HL-60/S4 treated with retinoic acid at 250 ng/mL for 4 days and 3 days (cell line): Measurements from ENCODE around the gene CCDC178.
"Not testable (repeated sequence)": the region's sequence is repeated elsewhere in the genome, so short reads cannot be mapped to it uniquely, and the experiment has no call there.

Source experiments
- in situ Hi-C: fragments of 300-500 bp; cut with MboI; formaldehyde crosslinking; loops from 2 replicates; pipeline ENCODE4 v1.7.0; 2022; ENCODE audit warnings: low sequenced_read_pairs

The CCDC178 gene, protein sequence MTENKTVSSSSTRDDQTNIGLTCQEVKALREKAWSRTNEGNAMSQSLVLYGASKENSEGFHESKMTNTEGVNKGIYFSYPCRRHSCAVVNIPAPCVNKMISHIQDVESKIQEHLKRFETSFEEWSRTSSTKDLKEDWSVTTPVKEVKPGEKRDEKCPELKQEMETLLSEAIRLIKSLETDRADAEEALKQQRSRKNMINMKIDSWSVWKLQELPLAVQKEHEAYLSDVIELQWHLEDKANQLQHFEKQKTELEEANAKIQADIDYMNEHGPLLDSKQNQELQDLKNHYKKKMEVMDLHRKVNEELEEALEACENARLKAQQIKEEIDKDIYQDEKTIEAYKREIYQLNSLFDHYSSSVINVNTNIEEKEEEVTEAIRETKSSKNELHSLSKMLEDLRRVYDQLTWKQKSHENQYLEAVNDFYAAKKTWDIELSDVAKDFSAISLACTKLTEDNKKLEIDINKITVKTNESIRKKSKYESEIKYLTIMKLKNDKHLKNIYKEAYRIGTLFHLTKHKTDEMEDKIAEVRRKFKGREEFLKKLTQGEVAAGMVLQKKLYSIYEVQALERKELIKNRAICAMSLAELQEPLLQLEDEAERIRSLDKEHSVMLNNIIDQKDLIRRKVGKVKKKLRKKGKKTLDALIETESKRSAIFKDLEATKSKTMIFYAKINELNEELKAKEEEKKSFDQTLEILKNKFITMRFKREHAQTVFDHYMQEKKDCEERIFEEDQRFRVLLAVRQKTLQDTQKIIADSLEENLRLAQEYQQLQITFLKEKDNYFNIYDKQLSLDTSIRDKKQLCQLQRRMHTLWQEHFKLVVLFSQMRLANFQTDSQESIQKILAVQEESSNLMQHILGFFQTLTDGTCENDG

DNA sequence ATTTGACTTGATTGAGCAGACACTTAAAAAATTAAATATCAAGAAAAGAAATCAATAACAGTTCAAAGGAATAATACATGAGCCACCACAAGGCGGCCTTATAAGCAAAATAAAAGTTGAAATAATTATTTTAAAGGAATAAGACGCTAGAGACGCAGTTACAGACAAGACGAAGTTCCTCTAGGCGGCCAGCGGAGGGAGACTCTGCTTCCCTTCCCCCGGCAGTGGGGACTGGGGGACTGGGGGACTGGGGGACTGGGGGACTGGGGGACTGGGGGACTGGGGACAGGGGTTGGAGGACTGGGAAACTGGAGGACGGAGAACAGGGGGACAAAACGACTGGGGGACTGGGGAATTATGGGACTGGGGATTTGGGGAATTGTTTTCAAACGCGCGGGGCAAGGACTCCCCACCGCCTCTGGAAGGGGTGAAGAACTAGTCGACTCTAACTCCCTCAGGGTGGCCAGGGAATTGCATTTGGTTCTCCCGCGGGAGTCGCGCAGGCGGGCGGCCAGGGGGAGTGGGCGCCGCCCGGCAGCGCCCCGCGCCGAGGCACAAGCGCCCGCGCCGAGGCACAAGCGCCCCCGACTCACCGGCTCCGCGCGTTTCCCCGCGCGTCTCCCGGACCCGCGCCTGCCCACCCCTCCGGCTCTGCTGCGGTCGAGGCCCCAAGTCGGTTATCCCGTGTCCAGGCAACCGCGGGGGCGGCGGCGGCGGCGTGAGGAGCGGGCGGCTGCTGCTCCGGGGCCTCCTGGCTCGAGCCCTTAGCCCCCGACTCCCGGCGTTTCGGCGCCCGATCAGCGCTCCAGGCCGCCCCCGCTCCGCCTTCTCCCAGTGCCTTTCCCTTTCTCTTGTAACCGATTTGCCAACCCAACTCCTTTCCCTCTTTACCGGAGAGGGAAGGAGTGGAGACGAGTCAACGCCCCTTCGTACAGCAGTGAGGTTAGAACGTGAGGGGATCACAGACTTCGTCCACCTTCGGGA is at the start of gene CCDC178:
TSS of gene CCDC178 (minus strand) at position 662 of the 984 bp plus-strand sequence. CDS start 28,633 bp downstream, outside the sequence.
- in situ Hi-C loops = no loop called here

DNA sequence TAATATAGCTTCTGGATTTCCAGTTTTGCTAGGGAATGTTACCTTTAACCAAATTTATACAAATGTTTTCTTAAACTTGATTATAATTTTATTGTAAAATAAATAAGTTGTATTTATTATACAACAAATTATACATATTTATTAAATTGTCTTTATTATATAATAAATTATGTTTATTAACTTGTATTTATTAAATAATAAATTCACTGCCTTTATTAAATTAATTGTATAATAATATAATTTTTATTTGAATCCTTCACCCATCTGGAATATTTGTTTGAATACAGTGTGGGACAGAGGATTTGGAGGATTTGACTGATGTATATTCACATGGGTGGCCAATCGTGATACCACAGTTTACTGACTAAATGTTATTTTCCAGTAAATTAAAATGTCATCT is 43.4 kb upstream of the CCDC178 start:
- in situ Hi-C loops = no loop called here

DNA sequence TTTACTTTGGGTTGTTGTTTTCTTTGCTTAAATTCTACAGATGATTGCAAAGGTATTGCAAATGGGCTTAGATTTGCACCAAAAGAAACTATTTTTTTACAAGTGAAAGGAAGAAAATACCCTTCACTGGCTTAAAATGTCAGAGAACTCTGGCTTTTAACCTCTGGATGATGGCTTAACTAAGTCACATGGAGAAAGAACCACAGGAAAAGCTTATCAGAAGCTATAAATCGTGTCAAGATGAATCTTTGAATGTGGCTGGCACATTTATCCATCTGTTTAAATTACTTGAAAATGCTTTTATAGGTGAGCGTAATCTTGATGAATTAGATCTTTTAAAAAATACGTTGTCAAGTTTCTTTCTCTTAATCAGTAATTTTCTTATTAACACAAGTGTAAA is 32.0 kb upstream of the CCDC178 start:
- in situ Hi-C loops = no loop called here

DNA sequence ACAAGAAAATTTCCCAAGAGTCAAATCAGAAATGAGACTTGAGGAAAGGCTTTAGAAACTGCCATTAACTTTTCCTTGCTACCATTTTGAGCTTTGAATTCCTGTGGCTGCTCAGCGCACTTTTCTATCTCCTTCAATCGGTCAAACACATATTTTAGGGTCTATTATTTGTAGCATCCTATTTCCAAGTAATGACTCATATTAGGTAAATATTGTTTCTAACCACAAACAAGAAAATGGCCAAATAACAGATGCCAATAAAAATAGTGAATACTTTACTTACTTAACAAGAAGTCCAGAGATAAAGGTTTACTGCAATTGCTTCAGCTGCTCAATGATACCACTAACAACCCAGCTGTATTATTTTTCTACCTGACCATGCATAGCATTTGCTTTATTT is 29.7 kb upstream of the CCDC178 start:
- in situ Hi-C loops = no loop called here

DNA sequence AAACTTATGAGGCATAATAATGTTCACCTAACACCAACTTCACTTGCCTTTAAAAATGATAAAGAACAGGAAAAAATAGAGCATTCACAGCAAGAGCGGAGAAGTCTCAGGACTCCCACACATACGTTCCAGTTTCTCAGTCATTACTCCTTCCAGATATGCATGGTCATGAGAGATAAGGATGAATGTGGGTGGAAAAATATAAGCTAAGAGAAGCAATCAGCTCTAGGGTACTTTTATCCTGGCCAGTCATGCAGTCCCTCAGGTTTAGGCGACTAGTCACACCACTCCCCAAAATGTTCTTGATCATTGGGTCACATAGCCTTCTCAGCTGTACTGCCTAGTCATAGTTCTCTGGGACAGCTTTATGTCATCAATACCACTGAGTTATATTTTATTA is 29.2 kb upstream of the CCDC178 start:
- in situ Hi-C loops = no loop called here

DNA sequence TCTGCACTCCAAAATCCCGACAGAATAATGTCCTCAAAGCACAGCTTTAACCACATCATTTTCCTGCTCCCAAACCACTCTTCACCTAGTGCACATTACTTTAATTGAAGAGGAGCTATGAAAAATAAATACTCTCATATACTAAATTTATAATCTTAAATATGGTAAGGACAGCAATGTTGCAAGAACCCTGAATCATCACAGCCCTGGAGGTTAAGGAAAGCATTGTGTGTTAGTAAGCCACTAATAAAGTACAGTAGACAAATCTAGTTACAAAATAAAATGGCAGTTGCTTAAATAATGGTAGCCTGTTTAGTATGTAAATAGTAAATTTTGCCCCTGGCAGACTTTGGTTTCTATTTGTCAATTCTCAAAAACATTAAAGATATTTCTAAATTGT is 27.0 kb upstream of the CCDC178 start:
- in situ Hi-C loops = no loop called here

DNA sequence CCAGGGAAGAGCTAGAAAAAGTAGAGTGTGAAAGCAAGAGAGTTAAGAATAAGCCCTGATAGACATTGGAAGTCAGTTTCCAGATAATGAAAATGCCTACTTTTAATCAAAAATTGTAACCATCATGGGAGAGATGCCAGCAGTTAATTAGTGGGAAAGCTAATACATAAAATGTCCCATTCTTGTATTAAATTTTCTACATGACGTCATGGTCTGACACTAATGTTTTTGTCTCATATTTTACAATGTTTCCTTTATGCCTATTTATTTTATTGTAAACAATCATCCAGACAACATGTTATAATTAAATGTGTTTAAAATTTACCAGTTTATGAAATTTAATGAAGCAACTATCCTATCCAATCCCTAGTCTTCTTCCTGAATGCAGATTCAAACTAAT is 26.3 kb upstream of the CCDC178 start:
- in situ Hi-C loops = no loop called here

DNA sequence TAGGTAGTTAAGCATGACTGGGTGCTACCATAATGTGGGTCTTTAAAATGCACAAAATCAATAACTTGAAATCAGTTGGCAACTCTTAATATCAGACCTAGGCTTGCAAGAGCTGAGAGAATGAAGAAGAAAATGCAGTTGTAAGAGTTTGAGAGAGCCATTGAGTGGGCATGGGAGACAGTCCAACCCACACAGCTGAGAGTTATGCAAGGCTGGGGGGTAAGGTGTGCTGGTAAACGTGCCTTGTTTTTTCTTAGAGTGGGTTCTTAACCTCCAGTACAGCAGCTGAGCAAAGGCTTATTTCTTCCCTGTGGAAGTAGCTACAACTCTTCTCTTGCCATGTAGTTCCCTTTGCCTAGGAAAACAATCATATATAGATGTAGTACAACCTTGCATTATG is 20.2 kb upstream of the CCDC178 start:
- in situ Hi-C loops = no loop called here

DNA sequence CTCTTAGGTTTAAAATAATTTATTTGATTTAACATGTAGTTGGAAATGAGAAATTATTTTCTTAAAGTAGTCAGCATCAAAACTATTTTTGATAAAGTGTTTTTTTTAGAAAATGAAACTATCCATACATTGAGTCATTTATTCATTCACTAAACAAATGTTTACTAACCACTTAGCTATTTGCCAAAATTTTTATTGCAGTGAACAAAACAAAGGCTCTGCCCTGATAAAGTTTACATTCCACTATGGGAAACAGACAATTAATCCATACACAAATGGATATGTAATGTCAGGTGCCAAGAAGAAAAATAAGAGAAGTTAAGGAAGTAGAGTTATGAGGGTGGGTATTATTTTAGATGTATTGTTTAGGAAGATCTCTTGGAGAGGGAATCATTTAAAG is 19.1 kb upstream of the CCDC178 start:
- in situ Hi-C loops = no loop called here

DNA sequence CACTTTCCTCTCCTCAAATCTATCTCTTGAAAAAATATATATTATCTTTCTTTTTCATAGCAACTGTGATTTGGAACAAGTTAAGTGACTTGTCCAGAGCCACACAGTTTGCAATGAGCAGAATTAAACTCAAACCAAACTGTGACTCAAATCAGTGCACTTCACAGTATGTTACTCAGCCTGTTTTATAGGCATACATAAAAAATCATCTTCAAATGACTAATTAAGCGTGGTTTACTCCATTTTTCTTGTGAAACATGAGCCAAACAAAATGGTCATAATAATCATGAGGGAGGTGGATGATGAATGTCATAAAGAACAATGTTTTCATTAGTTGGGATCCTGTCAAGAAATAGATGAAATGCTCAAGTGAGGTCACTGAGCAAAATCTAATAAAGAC is 6.1 kb upstream of the CCDC178 start:
- in situ Hi-C loops = no loop called here

DNA sequence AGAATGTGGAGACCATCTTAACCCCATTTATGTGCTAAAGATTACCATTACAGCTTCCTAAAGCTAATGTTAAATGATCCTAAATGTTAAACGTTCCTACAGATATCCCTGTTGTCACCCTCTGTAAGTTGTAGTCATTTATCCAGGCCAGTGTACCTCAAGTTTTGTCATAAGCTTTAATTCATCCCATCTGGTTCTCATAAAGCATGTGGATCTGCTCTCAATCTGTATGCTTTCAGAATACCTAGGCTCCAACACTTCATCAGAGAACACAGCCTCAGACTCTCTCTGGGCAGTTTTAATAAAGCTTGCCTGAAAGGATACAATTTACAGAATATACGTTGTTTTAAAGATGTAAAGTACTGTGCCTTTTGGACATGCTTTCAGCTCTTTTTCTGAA is 4.2 kb upstream of the CCDC178 start:
- in situ Hi-C loops = no loop called here

DNA sequence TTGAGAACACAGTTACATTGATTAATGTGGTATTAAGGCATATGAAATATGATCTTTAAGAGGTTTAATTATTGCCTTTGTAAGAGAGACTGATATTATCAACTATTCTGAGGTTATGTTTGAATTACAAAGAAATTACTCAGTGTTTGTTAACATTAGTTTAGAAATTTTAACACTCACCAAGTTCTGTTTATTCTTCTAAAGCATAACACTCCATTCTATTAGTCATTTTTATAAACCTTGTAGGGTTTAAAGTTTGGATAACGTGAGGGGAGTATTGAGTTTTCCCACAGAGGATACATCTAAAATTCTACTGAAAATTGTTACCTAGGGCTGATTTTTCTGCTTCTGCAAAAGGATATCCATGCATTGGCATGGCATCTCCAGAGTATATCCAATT is 7.7 kb downstream of the CCDC178 start:
- in situ Hi-C loops = no loop called here

DNA sequence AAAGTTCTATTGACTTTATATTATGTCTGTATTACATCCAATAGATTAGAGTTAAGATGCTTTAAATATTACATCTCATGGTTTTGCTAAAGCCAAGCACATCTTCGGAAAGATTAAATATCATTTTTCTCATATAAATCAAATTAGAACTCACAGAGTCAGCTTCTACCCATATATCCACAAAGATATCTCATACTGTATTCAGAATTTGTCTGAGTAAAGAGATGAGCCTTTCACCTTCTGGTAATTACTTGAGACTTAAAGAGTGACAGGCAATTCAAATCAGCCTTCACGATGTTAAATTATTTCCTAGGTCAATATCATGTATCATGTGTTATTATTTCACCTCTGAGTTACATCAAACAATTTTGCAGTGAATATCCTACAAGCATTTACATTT is 13.0 kb downstream of the CCDC178 start:
- in situ Hi-C loops = no loop called here

DNA sequence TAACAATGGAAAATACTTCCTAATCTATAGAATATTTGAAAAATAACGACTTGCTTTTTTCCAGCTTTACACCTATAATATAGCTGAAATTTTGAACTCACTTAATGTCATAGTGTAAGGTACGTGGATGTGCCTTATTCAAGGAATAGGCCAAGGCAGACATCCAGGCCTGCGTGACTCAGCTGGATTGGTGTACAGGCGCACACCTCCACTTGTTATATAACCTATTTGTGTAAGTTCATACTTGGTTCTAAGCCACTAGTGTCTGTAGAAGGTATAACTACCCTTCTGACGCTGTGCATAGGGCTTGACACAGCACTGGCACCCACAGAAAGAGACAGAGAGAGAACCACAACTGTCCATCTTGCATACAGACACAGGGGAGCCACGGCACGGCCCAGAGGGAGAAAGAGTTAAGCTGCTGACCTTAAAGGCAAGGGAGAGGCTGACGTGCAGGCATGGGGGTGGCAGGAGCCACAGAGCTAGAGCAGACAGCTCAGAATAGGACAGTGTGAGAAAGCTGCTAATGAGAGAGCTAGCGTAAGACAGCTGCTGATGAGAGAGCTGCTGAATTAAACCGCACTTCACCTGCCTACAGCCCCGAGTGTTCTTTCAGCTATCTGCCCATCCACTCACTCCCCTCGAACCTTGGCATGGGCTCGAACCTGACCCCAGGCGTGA is 16.1 kb downstream of the CCDC178 start:
- in situ Hi-C loops = no loop called here

DNA sequence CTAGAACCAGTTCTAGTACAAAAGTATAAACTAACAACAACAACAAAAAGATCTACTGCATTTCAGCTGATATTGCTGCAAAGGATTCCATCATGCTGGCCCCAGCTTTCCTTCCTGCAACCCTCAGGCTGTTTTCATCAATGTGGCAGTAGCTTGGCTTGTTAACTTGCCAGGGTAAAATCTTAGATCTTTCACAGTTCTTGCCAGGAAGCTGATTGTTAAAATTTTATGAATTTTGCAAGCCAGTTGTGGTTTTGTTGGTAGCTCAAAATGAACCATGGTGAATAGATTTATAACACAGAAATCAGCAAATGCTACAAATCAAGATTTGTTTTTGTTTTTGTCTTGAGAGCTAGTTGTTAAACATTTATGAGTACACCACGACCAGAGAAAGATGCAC is 19.3 kb downstream of the CCDC178 start:
- in situ Hi-C loops = no loop called here

DNA sequence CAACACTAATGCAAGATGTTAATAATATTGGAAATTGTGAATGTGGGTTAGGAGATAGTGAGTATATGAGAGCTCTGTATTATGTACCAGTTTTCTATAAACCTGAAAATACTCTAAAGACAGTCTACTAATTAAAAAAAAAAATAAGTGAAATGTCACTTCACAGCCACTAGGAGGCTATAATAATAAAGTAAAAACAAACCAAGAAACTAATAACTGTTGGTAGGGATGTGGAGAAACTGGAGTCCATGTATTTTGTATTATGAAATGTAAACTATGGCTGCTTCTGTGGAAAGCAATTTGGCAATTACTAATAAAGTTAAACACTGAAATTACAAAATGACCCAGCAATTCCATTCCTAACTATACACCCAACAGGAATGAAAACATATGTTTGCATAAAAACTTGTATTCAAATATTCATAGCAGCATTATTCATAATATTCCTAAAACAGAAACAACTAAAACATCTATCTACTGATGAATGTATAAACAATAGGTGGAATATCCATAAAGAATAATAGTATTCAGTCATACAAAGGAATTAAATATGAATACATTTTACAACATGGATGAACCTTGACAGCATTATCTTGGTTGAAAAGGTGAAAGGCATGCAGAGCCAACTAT is 36.2 kb downstream of the CCDC178 start:
- in situ Hi-C loops = no loop called here

DNA sequence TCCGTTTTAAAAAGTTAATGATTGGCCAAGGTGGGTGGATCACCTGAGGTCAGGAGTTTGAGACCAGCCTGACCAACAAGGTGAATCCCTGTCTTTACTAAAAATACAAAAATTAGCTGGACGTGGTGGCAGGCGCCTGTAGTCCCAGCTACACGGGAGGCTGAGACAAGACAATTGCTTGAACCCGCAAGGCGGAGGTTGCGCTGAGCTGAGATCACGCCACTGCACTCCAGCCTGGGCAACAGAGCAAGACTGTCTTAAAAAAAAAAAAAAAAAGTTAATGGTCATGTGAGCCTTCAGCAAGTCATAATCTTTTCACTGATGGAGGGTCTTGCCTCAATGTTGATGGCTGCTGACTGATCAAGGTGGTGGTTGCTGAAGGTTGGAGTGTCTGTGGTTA is 41.6 kb downstream of the CCDC178 start:
- in situ Hi-C loops = not testable (repeated sequence)

DNA sequence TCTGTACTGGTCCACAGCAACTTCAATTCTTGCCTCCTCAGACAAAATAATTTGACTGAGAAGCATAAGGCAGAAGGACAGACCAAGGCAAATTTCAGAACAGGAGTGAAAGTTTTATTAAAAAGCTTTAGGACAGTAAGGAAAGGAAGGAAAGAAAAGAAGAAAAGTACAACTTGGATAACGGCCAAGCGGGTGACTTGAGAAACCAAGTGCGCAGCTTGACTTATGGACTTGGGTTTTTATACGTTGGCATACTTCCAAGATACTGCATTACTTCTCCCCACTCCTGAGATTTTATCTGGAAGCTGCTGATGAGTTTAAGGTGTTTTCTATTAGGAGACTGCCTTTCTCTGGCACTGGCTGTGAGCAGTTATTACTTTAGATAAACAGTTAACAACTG is 64.7 kb downstream of the CCDC178 start:
- in situ Hi-C loops = no loop called here

DNA sequence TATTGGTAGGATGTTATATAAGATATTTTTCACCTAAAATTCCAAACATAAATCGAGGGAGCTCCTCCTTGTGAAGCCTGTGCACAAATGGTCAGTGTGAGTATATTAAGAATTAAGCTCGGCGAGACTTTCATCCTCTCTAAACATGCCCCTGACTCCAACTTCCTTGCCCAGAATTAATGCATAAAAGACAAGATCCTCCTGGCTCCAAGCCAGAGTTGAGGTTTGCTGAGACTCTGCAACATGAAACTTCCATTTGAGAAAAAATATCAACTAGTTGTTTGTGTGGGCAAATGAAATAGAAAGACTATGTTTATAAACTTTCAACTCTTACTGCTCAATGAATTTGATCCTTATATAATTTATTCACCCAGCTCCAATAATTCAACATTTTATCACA is 68.1 kb downstream of the CCDC178 start:
- in situ Hi-C loops = no loop called here
